Panc1 (cell line): Measurements from ENCODE around the gene SMURF1. TPM values are rescaled to one million over a fixed set of nuclear protein-coding genes. Genes with fewer than 3 reads are reported as not detected.

Experiments
- ATAC-seq: fragments of 200-7000 bp; cut with Tn5 transposase; 2 replicates; pipeline ENCODE4 v1.9.1; 2020; ENCODE audit warnings: mild to moderate bottlenecking, moderate library complexity
- BruUV-seq: library from RNA; stranded (reverse); fragments of 400-500 nt; replicated peaks from 2 replicates; lab custom pipeline; 2021; lab: Mats Ljungman, UMichigan
- CTCF ChIA-PET: fragments of 300-600 bp; sonication (Branson Sonifier 250); formaldehyde crosslinking; loops from one replicate; lab custom pipeline; 2022; ENCODE audit warnings: antibody characterized with exemption; lab: Charles Lee
- POLR2A ChIA-PET: fragments of 300-600 bp; sonication (Branson Sonifier 250); formaldehyde crosslinking; loops from one replicate; lab custom pipeline; 2022; ENCODE audit warnings: antibody characterized with exemption; lab: Charles Lee
- DNase-seq: peaks from one replicate; pipeline ENCODE4 v3.0.0-alpha.2; 2010; ENCODE audit warnings: low read depth, low spot score
- H3K27ac ChIP-seq: 2 replicates; pipeline ENCODE4 v1.5.1; 2011; ENCODE audit warnings: mild to moderate bottlenecking, low read length, inconsistent platforms
- H3K27me3 ChIP-seq: fragments of 200-500 bp; sonication (Bioruptor generic); 2 replicates; pipeline ENCODE4 v1.6.0; 2014; ENCODE audit warnings: low read length, inconsistent platforms; ENCODE audit not compliant: control insufficient read depth, insufficient read depth
- H3K36me3 ChIP-seq: fragments of 200-500 bp; sonication (Bioruptor generic); 2 replicates; pipeline ENCODE4 v1.5.1; 2014; ENCODE audit warnings: inconsistent platforms, mild to moderate bottlenecking, low read length, moderate library complexity; ENCODE audit not compliant: control insufficient read depth, insufficient read depth
- H3K4me1 ChIP-seq: 2 replicates; pipeline ENCODE4 v1.5.1; 2011; ENCODE audit warnings: inconsistent platforms, mild to moderate bottlenecking, low read length, moderate library complexity; ENCODE audit not compliant: control insufficient read depth, insufficient read depth
- H3K4me3 ChIP-seq, 2 experiments: 2 replicates each; pipeline ENCODE4 v1.5.1; 2011 to 2012; ENCODE audit warnings: low read depth in 2 of 2, low read length in 2 of 2, mild to moderate bottlenecking in 2 of 2, inconsistent platforms in 1 of 2, moderate library complexity in 1 of 2
- H3K9me3 ChIP-seq: fragments of 200-500 bp; sonication (Bioruptor generic); 2 replicates; pipeline ENCODE4 v1.5.1; 2014; ENCODE audit warnings: low read depth, mild to moderate bottlenecking, inconsistent platforms, low read length, moderate library complexity; ENCODE audit not compliant: control insufficient read depth, insufficient read depth
- POLR2AphosphoS5 ChIP-seq: IDR thresholded peaks from 2 replicates; pipeline ENCODE4 v1.6.1; 2012; ENCODE audit warnings: mild to moderate bottlenecking, low read depth, low read length, moderate library complexity
- SIN3A ChIP-seq: IDR thresholded peaks from 2 replicates; pipeline ENCODE4 v1.6.1; 2012; ENCODE audit warnings: low read depth, mild to moderate bottlenecking, low read length, moderate library complexity, borderline replicate concordance; ENCODE audit not compliant: insufficient read depth
- TCF7L2 ChIP-seq: IDR thresholded peaks from 2 replicates; pipeline ENCODE4 v1.6.1; 2011; ENCODE audit warnings: mild to moderate bottlenecking, low read depth, low read length, inconsistent platforms
- in situ Hi-C: cut with HindIII; loops from 2 replicates; pipeline ENCODE4 v1.10.0; 2016; ENCODE audit warnings: low sequenced_read_pairs, low pct_unique_long_range_greater_than_20kb
- intact Hi-C: fragments of 100-400 bp; cut with micrococcal nuclease; formaldehyde crosslinking; loops from one replicate; pipeline ENCODE4 v1.10.0; 2022; ENCODE audit not compliant: unreplicated experiment
- total RNA-seq: library from RNA; stranded (reverse); gene quantifications from one replicate; pipeline ENCODE4 v1.2.1, GENCODE V29; 2021; ENCODE audit not compliant: unreplicated experiment
- TF ChIP-seq, protein P1 (sequence below): fragments of 450-650 bp; IDR thresholded peaks from 2 replicates; pipeline ENCODE4 v1.5.1; 2017; ENCODE audit warnings: mild to moderate bottlenecking
- TF ChIP-seq, protein P2 (sequence below), 2 experiments: IDR thresholded peaks; 2 replicates each; pipeline ENCODE4 v1.6.1; 2011 to 2012; ENCODE audit warnings: low read depth in 2 of 2, control low read depth in 1 of 2, low read length in 1 of 2, mild to moderate bottlenecking in 1 of 2, moderate library complexity in 1 of 2; ENCODE audit not compliant: insufficient read depth in 1 of 2

SMURF1 gene
- total RNA-seq, 1 experiment from 2014 or later = 47.0 TPM

DNA sequence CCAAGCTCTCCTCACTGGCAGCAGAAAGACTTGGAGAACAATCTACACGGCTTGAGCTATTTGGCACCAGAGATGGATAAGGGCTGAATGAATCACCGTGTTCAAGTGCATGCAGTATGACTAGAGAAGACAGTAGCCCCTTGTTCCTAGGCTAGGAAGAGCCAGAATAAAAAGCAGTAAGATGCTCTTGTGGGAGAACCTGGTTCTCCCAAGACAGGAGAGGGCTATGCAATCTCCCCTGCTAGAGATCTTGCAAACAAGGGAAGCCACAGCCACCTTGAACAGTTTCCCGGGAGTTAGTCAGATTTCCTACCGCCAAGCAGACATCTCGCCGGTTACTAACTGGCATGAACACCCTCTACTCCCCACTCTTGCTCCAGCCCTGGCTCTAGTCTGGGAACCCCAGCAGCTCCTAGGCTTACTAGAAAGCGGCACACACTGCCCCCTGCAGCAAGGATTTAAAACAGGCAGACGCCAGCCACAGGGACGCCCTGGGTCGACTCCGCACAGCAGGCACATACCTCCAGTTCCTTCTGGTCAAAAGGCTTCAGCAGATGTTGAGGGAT lies 107.3 kb downstream of the SMURF1 start:
- Histone ChIP-seq H3K27me3 (no peaks in the 10 kb centered on the region), H3K27ac (no peak overlapping the region), H3K36me3 (peaks cover 9% of the 10 kb centered on the region), H3K4me1 (peaks cover 15% of the 10 kb centered on the region), H3K4me3 (no peak overlapping the region), H3K9me3 (no peaks in the 10 kb centered on the region)
- DNase-seq = no peak
- in situ Hi-C loops = no loop called here
- POLR2A ChIA-PET = no interaction called here
- ATAC-seq = peak; percentile 44
- BruUV-seq = no TSS peak
- TF ChIP-seq, protein P1, sequence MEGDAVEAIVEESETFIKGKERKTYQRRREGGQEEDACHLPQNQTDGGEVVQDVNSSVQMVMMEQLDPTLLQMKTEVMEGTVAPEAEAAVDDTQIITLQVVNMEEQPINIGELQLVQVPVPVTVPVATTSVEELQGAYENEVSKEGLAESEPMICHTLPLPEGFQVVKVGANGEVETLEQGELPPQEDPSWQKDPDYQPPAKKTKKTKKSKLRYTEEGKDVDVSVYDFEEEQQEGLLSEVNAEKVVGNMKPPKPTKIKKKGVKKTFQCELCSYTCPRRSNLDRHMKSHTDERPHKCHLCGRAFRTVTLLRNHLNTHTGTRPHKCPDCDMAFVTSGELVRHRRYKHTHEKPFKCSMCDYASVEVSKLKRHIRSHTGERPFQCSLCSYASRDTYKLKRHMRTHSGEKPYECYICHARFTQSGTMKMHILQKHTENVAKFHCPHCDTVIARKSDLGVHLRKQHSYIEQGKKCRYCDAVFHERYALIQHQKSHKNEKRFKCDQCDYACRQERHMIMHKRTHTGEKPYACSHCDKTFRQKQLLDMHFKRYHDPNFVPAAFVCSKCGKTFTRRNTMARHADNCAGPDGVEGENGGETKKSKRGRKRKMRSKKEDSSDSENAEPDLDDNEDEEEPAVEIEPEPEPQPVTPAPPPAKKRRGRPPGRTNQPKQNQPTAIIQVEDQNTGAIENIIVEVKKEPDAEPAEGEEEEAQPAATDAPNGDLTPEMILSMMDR = no peak; the same call in 1 of the 2 replicates
- TF ChIP-seq POLR2AphosphoS5 = no peak
- TF ChIP-seq, protein P2, sequence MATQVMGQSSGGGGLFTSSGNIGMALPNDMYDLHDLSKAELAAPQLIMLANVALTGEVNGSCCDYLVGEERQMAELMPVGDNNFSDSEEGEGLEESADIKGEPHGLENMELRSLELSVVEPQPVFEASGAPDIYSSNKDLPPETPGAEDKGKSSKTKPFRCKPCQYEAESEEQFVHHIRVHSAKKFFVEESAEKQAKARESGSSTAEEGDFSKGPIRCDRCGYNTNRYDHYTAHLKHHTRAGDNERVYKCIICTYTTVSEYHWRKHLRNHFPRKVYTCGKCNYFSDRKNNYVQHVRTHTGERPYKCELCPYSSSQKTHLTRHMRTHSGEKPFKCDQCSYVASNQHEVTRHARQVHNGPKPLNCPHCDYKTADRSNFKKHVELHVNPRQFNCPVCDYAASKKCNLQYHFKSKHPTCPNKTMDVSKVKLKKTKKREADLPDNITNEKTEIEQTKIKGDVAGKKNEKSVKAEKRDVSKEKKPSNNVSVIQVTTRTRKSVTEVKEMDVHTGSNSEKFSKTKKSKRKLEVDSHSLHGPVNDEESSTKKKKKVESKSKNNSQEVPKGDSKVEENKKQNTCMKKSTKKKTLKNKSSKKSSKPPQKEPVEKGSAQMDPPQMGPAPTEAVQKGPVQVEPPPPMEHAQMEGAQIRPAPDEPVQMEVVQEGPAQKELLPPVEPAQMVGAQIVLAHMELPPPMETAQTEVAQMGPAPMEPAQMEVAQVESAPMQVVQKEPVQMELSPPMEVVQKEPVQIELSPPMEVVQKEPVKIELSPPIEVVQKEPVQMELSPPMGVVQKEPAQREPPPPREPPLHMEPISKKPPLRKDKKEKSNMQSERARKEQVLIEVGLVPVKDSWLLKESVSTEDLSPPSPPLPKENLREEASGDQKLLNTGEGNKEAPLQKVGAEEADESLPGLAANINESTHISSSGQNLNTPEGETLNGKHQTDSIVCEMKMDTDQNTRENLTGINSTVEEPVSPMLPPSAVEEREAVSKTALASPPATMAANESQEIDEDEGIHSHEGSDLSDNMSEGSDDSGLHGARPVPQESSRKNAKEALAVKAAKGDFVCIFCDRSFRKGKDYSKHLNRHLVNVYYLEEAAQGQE (IDR thresholded peaks at IDR 0.05; ENCODE audit: insufficient read depth in 1 of 2, low read depth in 2 of 2, low read length in 1 of 2) = no peak
- intact Hi-C loops = no loop called here
- CTCF ChIA-PET = interaction anchor here (0.6 to 1.1 kb wide), 3 partner anchors 13 to 339 kb away, joined by 3 to 12 read pairs (median 4); no protein-coding TSS in a partner anchor

DNA sequence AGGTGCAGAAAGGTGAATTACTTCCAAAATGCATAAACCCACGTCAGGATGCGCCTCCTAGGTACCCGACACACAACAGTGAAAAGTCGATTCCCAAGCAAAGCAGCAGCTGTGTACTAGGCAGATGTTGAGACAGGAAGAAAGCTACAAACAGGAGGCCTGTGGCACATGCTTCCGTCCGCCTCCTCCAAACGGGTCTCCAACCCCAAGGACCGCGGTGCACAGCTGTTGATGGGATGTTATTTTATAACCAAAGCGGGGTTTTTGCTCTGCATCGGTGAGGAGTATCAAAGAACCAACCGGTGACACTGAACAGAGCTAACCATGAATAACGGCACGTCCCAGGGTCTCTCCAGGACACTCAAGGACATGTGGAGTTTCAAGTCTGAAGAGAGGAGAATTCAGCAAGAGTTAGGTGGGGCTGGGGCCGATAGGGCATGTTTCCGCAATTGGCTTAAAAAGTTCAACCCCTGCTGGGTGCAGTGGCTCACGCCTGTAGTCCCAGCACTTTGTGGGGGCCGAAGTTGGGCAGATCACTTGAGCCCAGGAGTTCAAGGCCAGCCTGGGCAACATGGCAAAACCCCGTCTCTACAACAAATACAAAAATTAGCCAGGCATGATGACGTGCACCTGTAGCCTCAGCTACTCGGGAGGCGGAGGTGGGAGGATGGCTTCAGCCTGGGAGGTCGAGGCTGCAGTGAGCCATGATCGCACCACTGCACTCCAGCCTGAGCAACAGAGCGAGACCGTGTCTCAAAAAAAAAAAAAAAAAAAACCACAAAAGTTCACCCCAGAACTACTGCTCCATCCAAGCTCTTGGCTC lies 108.0 kb downstream of the SMURF1 start:
- ATAC-seq (no peak), DNase-seq (no peak)
- BruUV-seq = no TSS peak
- Histone ChIP-seq H3K27ac (no peak overlapping the region), H3K9me3 (no peaks in the 10 kb centered on the region), H3K36me3 (peaks cover 14% of the 10 kb centered on the region), H3K4me3 (no peak overlapping the region), H3K27me3 (no peaks in the 10 kb centered on the region), H3K4me1 (peaks cover 9% of the 10 kb centered on the region)
- intact Hi-C loops = no loop called here
- ChIA-PET CTCF (interaction anchor here (0.8 to 1.1 kb wide), 2 partner anchors 13 to 273 kb away, joined by 3 to 4 read pairs; no protein-coding TSS in a partner anchor), POLR2A (no interaction called here)
- no peak; the same call in 1 of the 2 replicates for TF ChIP-seq POLR2AphosphoS5
- TF ChIP-seq, protein P2 (IDR thresholded peaks at IDR 0.05; ENCODE audit: insufficient read depth in 1 of 2, low read depth in 2 of 2, low read length in 1 of 2) = no peak
- TF ChIP-seq SIN3A = no peak
- no peak for TF ChIP-seq TCF7L2
- in situ Hi-C loops = no loop called here
